B cell (primary cell): Measurements from ENCODE around the gene MEIS3. TPM values are rescaled to one million over a fixed set of nuclear protein-coding genes. Genes with fewer than 3 reads are reported as not detected.

Experiments
- ATAC-seq: fragments of 200-7000 bp; cut with Tn5 transposase; one replicate; pipeline ENCODE4 v1.10.0; 2021; ENCODE audit warnings: low read depth, mild to moderate bottlenecking, moderate number of reproducible peaks, moderate library complexity
- CTCF ChIA-PET: fragments of 350-600 bp; sonication (Branson Sonifier 250); formaldehyde crosslinking; loops from one replicate; lab custom pipeline; 2021; ENCODE audit warnings: antibody characterized with exemption, inconsistent platforms; lab: Charles Lee
- POLR2A ChIA-PET: fragments of 350-600 bp; sonication (Branson Sonifier 250); formaldehyde crosslinking; loops from one replicate; lab custom pipeline; 2021; ENCODE audit warnings: antibody characterized with exemption; lab: Charles Lee
- DNase-seq: peaks from one replicate; pipeline ENCODE4 v3.0.0; 2013
- H2AFZ ChIP-seq: 2 replicates; pipeline ENCODE4 v1.6.1; 2012; ENCODE audit warnings: mild to moderate bottlenecking, low read depth, low read length; ENCODE audit not compliant: insufficient read depth, poor library complexity, severe bottlenecking
- H3K27ac ChIP-seq, 2 donors: 1 replicate in 1 of 2; 2 replicates in 1 of 2; pipeline ENCODE4 v1.5.1; 2012 to 2013; ENCODE audit warnings: low read length in 2 of 2, mild to moderate bottlenecking in 2 of 2, moderate library complexity in 1 of 2
- H3K27me3 ChIP-seq, 4 experiments: fragments of 200-600 bp in 1 of 4; sonication (generic) in 1 of 4; replicated peaks in 1 of 4; 1 replicate in 2 of 4; 2 replicates in 2 of 4; pipeline versions ENCODE4 v1.6.1 to v1.7.0; 2013 to 2016; ENCODE audit warnings: low read length in 3 of 4, mild to moderate bottlenecking in 2 of 4, mixed read lengths in 1 of 4, moderate library complexity in 1 of 4; ENCODE audit not compliant: insufficient read depth in 4 of 4, control insufficient read depth in 3 of 4; ENCODE audit errors: control extremely low read depth in 1 of 4
- H3K36me3 ChIP-seq, 2 experiments: replicated peaks in 1 of 2; 1 replicate in 1 of 2; 2 replicates in 1 of 2; pipeline versions ENCODE4 v1.6.1 to v1.7.1; 2013; ENCODE audit warnings: low read length in 1 of 2; ENCODE audit not compliant: insufficient read depth in 2 of 2, control insufficient read depth in 1 of 2; ENCODE audit errors: control extremely low read depth in 1 of 2, extremely low read depth in 1 of 2
- H3K4me1 ChIP-seq, 2 donors: fragments of 200-600 bp in 1 of 2; sonication (generic) in 1 of 2; 1 replicate in 1 of 2; 2 replicates in 1 of 2; pipeline versions ENCODE4 v1.5.1 to v1.6.1; 2013 to 2017; ENCODE audit warnings: low read length in 2 of 2; ENCODE audit not compliant: control insufficient read depth in 2 of 2, insufficient read depth in 2 of 2
- H3K4me2 ChIP-seq: replicated peaks from 2 replicates; pipeline ENCODE3; 2012; ENCODE audit warnings: mild to moderate bottlenecking, low read depth, low read length; ENCODE audit not compliant: poor library complexity, severe bottlenecking
- H3K4me3 ChIP-seq, 5 experiments: fragments of 200-600 bp in 1 of 5; sonication (generic) in 1 of 5; 1 replicate in 3 of 5; 2 replicates in 2 of 5; pipeline versions ENCODE4 v1.5.1 to v1.7.0; 2011 to 2016; ENCODE audit warnings: low read length in 4 of 5, mild to moderate bottlenecking in 4 of 5, low read depth in 2 of 5, control low read depth in 1 of 5, moderate library complexity in 1 of 5; ENCODE audit not compliant: insufficient read depth in 1 of 5; ENCODE audit errors: control extremely low read depth in 1 of 5, extremely low read depth in 1 of 5
- H3K79me2 ChIP-seq: fragments of 200-600 bp; sonication (generic); one replicate; pipeline ENCODE4 v1.6.0; 2016; ENCODE audit warnings: low read length; ENCODE audit not compliant: control insufficient read depth, insufficient read depth
- H3K9ac ChIP-seq: fragments of 200-600 bp; sonication (generic); 2 replicates; pipeline ENCODE4 v1.6.1; 2017; ENCODE audit warnings: mild to moderate bottlenecking, low read length, moderate library complexity
- H3K9me3 ChIP-seq, 3 donors: one replicate each; pipeline versions ENCODE4 v1.6.1 to v1.7.1; 2013; ENCODE audit warnings: low read length in 2 of 3; ENCODE audit not compliant: control insufficient read depth in 2 of 3, insufficient read depth in 1 of 3; ENCODE audit errors: control extremely low read depth in 1 of 3
- H4K20me1 ChIP-seq: 2 replicates; pipeline ENCODE4 v1.6.0; 2012; ENCODE audit warnings: mild to moderate bottlenecking, low read length; ENCODE audit not compliant: insufficient read depth, control insufficient read depth, poor library complexity, severe bottlenecking
- H3K27ac Mint-ChIP-seq: one replicate; pipeline ENCODE4 v1.8.0; 2021; ENCODE audit warnings: mixed read lengths
- H3K27me3 Mint-ChIP-seq: one replicate; pipeline ENCODE4 v1.8.0; 2021; ENCODE audit warnings: mixed read lengths
- H3K4me1 Mint-ChIP-seq: one replicate; pipeline ENCODE4 v1.8.0; 2021; ENCODE audit warnings: mixed read lengths
- H3K4me3 Mint-ChIP-seq: one replicate; pipeline ENCODE4 v1.8.0; 2021; ENCODE audit warnings: mixed read lengths
- H3K9me3 Mint-ChIP-seq: one replicate; pipeline ENCODE4 v1.8.0; 2022; ENCODE audit warnings: mixed read lengths; ENCODE audit not compliant: insufficient read depth
- EZH2 ChIP-seq: IDR thresholded peaks from 2 replicates; pipeline ENCODE4 v1.6.1; 2012; ENCODE audit warnings: borderline replicate concordance, low read depth, mild to moderate bottlenecking, moderate library complexity, low read length; ENCODE audit not compliant: insufficient read depth, poor library complexity, severe bottlenecking
- WGBS: methylation state at CpG from one replicate; pipeline ENCODE4 v1.1.5; 2013; ENCODE audit warnings: missing lambda C conversion rate; ENCODE audit not compliant: insufficient coverage; 5-methylcytosine and 5-hydroxymethylcytosine counted together
- intact Hi-C: fragments of 100-400 bp; cut with micrococcal nuclease; formaldehyde crosslinking; loops from one replicate; pipeline ENCODE4 v1.10.0; 2022
- polyA plus RNA-seq: library from polyadenylated mRNA; depleted of rRNA; stranded (reverse); fragments of >200 nt; gene quantifications from 2 replicates; pipeline ENCODE4 v1.2.3, GENCODE V29; 2012
- total RNA-seq, 2 donors: library from RNA; stranded (reverse); fragments of 120-200 nt in 1 of 2; gene quantifications; 1 replicate in 1 of 2; 2 replicates in 1 of 2; pipeline versions ENCODE4 v1.2.3 to v1.2.4, GENCODE V29; 2013 to 2022
- TF ChIP-seq, protein P1 (sequence below): fragments of 200-600 bp; IDR thresholded peaks from one replicate; pipeline ENCODE4 v1.8.0; 2022; ENCODE audit warnings: antibody characterized with exemption, mild to moderate bottlenecking

The MEIS3 gene
- total and polyA plus RNA-seq, 2 donors (not counting 1 experiment from before 2014, with no cell fraction given) = not detected

DNA sequence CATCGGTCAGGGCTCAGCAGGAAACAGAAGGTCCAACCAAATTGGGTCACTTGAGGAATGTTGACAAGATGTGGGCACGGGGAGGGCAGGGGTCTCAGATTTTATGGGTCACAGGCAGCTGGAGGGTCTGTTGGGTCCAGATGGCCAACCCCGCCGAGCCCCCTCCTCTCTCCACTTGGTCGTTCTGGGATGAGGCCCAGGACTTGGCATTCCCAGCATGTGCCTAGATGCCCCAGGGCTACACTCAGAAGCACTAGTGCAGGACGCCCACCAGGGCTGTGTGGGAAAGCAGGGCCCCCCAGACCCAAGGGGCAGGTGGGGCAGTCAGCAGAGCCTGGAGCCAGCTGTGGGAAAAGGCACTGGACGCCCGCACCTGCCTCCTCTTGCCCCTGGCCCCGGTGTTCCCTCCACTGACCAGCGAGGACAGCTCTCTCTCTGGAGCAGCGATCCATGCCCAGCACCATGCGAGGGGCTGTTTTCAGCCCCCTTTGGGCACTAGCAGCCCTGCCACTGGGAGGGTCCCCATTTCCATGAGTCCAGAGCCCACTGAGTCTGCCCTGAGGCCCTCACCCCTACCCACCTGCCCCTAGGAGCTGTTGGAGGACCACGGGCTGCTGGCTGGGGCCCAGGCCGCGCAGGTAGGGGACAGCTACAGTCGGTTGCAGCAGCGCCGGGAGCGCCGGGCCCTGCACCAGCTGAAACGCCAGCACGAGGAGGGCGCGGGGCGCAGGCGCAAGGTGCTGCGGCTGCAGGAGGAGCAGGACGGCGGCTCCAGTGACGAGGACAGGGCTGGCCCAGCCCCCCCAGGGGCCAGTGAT, 44.2 kb downstream of the MEIS3 start:
- Mint-ChIP-seq H3K9me3 (no peaks in the 10 kb centered on the region), H3K4me3 (no peak overlapping the region), H3K27ac (no peak overlapping the region), H3K4me1 (no peaks in the 10 kb centered on the region), H3K27me3 (no peaks in the 10 kb centered on the region)
- ChIA-PET CTCF (no interaction called here), POLR2A (no interaction called here)
- 97% methylated on average over 29 of the region's 30 CpGs for WGBS
- Histone ChIP-seq H2AFZ (no peak overlapping the region), H3K4me2 (no peak overlapping the region), H3K27ac (no peak overlapping the region), H4K20me1 (peaks cover 4% of the 10 kb centered on the region), H3K79me2 (no peaks in the 10 kb centered on the region), H3K9ac (no peak overlapping the region), H3K9me3 (peaks cover 0 to under 1% (median 0%) of the 10 kb centered on the region in 3 donors), H3K4me1 (no peaks in the 10 kb centered on the region), H3K27me3 (no peaks in the 10 kb centered on the region), H3K36me3 (peaks cover 0 to 68% of the 10 kb centered on the region in 2 experiments), H3K4me3 (no peak overlapping the region)
- ATAC-seq (no peak), DNase-seq (no peak)
- TF ChIP-seq, protein P1, sequence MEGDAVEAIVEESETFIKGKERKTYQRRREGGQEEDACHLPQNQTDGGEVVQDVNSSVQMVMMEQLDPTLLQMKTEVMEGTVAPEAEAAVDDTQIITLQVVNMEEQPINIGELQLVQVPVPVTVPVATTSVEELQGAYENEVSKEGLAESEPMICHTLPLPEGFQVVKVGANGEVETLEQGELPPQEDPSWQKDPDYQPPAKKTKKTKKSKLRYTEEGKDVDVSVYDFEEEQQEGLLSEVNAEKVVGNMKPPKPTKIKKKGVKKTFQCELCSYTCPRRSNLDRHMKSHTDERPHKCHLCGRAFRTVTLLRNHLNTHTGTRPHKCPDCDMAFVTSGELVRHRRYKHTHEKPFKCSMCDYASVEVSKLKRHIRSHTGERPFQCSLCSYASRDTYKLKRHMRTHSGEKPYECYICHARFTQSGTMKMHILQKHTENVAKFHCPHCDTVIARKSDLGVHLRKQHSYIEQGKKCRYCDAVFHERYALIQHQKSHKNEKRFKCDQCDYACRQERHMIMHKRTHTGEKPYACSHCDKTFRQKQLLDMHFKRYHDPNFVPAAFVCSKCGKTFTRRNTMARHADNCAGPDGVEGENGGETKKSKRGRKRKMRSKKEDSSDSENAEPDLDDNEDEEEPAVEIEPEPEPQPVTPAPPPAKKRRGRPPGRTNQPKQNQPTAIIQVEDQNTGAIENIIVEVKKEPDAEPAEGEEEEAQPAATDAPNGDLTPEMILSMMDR = no peak
- no peak for TF ChIP-seq EZH2
- intact Hi-C loops = no loop called here
